ENCODE data around the gene PPL.

PPL gene

GRCh38 chr16:4833584-4833983 lies 103.4 kb downstream of the PPL start:
- H3K27me3 ChIP-seq (ENCODE audit: control insufficient read depth, insufficient read depth, low read length), result no peaks in the 10 kb centered on the region
- H3K36me3 ChIP-seq (ENCODE audit: control insufficient read depth, insufficient read depth, low read length), result peaks cover 10% of the 10 kb centered on the region
- no peak overlapping the region for H3K9ac ChIP-seq (ENCODE audit: low read length)
- no peak overlapping the region for H3K4me3 ChIP-seq (ENCODE audit: low read length)
- no peaks in the 10 kb centered on the region for H3K9me3 ChIP-seq (ENCODE audit: control insufficient read depth, low read length)
- peaks cover 19% of the 10 kb centered on the region for H3K4me1 ChIP-seq (ENCODE audit: control insufficient read depth, insufficient read depth, low read length)

GRCh38 chr16:4832698-4833343 lies 104.1 kb downstream of the PPL start:
- Histone ChIP-seq H3K4me1 (ENCODE audit: control insufficient read depth, insufficient read depth, low read length) (peaks cover 19% of the 10 kb centered on the region), H3K9me3 (ENCODE audit: control insufficient read depth, low read length) (no peaks in the 10 kb centered on the region), H3K36me3 (ENCODE audit: control insufficient read depth, insufficient read depth, low read length) (peaks cover 10% of the 10 kb centered on the region), H3K4me3 (ENCODE audit: low read length) (no peak overlapping the region), H3K27me3 (ENCODE audit: control insufficient read depth, insufficient read depth, low read length) (no peaks in the 10 kb centered on the region), H3K9ac (ENCODE audit: low read length) (no peak overlapping the region)
